Fibroblast of gingiva (primary cell): ENCODE measurements around the gene CENPP.

Experiments used
- DNase-seq: peaks from one replicate; pipeline ENCODE4 v3.0.0-alpha.2; 2011; ENCODE audit warnings: low read depth

The CENPP gene

DNA sequence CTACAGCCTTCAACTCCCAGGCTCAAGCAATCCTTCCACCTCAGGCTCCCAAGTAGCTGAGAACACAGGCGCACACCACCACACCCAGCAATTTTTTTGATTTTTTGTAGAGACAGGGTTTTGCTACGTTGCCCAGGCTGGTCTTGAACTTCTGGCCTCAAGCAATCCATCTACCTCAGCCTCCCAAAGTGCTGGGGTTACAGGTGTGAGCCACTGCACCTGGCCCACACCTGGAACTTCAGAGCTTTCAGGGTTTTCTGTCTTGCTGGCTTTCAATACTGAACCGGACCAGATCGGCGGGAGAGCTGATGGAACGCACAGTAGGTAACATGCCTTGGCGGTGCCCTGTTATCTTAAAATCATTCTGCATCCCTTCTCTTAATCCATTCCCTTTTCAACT lies 313.4 kb downstream of the CENPP start:
- DNase-seq: no peak

DNA sequence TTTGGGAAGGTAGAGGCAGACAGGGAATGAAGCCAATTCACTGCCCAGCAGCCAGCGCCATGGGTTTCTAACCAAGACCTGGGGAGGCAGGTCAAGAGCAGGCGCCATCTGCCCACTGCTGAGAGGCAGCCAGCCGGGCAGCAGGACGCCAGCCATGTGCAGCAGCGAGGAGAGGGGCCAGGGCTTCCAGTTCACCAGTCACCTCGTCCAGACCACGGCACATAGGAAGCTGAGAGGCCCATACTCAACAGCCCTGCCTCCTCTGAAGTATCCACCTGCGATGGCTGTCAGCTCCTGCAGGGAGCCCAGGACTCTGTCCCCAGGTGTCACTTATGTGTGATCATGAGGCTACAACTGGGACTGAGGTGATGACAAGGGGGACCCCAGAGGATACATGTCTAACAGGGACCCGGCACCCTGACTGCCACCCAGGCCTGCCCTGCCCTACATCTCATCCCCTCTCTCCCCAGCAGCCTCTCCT lies 314.1 kb downstream of the CENPP start:
- no peak for DNase-seq

DNA sequence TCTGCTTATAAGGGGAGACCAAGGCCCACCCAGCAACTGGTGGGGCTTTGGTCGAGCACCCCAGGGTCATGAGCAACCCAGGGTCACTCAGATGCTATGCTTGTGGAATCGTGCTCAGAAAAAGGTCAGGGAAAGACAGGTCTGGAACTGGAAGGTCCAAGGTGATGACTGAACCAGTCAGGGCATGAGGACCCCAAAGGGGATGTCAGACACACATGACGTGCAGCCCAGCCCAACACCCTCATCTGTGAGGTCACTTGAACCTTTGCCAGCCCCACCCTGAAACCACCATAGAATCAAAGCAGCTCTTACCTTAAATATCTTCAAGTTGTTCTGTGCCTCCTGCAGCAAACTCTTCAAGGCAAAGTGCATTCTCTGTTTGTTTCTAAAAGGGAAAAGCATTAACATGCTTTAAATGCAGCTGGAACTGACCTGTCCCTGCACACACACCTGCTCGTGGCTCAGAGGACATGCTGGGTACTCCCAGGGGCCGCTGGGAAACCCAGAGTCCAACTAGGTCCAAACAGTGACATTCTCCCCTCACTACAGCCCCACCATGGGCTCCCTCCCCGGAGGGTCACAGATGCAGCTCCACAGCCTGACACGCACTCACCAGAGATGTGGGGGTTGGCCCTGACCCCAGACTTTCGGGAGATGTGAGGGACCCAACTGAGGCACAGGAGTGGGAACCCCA lies 314.8 kb downstream of the CENPP start:
- no peak for DNase-seq

DNA sequence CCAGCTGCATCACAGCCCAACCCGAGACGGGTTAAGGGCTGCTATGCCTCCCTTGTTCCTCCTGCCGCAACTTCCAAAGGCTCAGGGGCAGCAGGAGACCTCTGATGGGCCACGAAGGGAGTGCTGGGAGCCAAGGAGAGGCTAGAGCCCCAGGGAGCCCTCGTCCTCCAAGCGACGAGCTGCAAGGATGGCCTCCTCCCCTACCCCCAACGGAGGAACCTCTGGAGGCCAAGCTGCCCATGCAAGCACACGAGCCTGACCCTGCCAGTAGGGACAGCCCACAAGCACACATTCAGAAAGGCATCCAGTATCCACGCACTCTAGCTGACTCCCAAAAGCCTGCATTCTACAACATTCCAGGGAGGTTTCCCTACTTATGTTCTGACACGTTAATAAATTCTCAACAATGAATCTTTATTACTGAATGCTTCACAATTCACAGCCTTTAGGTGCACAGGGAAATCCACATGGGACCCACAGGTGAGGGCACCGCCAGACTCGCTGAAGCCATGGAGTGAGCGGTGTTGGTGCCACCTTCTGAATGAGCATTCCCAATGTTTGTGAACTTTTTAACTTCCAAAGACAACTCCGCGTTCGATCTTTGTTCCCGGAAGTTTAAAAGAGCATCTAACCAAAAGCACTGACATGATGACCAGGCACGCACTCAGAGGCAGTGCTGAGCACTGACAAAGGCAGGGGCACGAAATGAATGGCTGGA lies 315.5 kb downstream of the CENPP start:
- no peak for DNase-seq

DNA sequence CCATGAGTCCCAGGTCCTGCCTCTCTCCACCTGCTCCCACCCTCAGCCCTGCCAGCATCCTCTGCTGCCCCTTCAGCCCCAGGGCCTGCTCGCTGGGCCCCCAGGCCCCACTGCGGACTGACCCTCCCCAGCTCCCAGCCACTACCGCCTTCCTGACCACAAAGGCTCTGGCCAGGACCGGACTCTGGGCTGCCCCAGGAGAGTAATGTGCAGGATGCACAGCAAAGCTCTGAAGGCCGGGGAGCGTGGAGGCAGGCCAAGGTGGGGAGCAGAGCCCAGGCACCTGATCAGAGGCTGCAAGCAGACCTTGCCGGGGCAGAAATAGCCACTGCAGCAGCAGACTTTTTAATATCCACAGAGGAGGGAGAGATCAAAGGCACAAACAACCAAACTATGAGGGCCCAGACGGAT lies 316.3 kb downstream of the CENPP start:
- DNase-seq: no peak

DNA sequence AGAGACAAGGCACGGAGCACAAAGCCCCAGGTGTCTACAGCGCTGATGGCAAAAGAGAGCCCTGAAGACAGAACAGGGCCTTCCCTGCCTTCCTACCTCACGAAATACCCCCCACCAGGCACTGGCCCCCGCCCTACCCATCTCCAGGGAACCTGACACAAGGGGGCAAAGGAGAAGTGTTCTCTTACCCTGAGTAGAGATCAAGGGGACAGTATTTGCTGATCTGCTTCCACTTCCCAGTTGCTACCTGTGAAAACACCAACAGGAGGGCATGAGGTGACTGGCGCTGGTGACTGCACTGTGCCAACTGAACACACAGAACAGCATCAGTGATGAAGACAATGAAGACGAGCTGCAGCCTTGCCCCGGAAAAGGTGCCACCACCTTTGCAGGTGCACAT lies 316.8 kb downstream of the CENPP start:
- no peak for DNase-seq

DNA sequence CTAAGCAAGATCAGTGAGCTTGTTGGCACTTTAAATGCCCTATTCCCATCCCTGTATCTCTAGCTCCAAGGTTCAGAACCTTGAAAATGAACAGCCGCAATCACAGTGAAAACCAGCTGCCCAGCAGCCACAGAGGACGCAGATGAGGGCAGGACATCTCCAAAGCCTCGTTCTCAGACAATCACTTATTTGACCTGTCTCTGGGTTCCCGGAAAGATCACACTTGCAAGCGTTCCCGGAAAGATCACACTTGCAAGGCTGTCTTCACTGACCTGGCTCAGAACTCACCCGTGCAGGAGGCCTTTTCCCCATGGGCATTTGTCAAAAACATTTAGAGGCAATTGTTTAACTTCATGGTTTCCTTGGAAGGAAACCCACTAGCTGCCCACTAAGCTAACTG lies 318.5 kb downstream of the CENPP start:
- no peak for DNase-seq

DNA sequence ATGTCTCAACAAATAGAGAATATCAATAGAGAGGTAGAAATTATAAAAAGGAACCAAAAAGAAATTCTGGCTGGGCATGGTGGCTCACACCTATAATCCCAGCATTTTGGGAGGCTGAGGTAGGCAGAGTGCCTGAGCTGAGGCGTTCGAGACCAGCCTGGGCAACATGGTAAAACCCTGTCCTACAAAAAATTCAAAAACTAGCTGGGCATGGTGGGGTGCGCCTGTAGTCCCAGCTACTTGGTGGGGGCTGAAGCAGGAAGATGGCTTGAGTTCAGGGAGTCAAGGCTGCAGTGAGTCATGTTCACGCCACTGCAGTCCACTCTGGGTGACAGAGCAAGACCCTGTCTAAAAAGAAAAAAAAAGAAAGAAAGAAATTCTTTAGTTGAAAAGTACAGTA lies 319.3 kb downstream of the CENPP start:
- no peak for DNase-seq

DNA sequence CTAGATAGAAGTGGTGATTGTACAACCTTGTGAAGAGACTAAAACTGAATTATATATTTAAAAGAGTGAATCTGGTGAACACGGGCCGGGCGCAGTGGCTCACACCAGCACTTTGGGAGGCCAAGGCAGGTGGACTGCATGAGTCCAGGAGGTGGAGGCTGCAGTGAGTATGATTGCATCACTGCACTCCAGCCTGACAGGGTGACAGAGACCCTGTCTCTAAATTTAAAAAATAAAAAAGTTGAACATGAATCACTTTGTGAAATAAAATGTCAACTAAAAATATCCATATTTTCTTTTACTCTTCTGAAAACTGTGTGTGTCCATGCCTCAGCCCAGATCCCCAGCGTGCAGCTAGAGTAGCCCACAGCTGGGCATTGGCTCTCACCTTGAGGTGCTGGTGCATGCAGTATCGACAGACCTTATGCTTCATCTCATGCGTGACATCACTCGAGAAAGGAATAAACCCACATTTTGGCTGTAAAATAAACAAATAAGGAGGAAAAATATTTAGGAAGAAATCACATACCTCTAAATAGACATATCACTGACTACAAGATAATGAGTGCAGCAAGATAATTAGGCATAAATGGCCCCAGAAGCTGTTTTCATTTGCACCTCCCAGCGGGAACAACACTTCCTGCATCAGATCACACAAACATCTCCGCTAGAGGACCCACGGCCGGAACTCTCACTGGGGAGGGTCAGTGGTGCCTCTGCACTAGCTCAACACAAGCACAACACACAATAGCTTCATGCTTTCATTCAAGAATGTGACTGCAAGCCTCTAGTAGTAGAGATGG lies 322.1 kb downstream of the CENPP start:
- no peak for DNase-seq

DNA sequence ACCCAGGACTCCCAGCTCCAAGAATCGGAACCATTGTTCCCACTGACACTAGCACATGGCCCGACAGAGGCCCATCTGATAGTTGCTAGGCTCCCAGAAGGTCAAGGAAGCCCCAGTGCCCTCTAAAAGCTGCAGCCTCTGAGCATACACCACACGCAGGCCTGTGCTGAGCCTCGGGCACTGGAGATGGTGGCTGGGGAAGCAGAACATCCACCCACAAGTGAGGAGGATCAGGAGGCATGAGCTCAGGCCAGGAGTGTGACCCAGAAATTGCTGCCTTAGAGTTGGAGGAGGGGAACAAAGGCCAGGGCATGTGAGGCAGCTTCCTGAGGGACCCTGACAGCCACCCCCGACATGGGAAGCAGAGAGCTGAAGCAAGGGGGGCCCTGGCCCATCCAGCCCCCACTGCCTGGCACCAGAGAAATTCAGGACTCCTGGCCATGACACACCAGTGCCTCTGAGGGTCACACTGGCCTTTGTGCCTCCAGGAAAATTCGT lies 322.8 kb downstream of the CENPP start:
- DNase-seq: no peak

DNA sequence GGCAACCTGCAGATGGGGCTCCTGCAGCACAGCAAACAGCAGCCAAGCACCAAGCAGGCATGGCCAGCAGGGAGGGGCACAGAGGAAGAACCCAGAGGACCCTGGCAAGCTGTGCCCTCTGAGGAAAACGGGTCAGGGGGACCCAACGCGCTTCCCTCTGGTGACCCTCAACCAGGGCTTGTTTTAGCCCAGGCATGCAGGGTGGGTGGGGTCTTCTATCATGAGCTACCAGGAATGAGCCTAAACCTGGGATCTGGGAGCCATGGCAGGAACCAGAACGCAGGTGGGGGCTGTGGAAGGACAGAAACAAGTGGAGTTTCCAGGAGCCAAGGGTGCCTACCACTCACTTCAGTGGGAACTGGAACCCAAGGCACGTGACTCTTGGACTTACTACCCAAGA lies 323.3 kb downstream of the CENPP start:
- DNase-seq: no peak

DNA sequence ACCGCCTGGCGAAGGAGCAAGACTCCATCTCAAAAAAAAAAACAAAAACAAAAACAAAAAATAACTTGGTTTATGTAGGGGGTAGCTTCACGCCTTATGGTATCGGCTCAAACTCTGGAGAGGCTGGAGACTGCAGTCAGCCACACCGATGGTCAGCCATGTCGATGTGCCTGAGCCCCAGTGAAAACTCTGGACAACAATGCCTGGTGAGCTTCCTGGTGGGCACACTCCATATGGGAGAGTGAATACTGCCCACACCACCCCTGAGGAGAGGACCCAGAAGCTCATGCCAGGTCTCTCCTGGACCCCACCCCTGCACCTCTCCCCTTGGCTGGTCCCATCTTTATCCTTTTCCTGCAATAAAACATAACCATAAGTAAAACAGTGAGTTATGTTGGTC lies 324.5 kb downstream of the CENPP start:
- DNase-seq: no peak

DNA sequence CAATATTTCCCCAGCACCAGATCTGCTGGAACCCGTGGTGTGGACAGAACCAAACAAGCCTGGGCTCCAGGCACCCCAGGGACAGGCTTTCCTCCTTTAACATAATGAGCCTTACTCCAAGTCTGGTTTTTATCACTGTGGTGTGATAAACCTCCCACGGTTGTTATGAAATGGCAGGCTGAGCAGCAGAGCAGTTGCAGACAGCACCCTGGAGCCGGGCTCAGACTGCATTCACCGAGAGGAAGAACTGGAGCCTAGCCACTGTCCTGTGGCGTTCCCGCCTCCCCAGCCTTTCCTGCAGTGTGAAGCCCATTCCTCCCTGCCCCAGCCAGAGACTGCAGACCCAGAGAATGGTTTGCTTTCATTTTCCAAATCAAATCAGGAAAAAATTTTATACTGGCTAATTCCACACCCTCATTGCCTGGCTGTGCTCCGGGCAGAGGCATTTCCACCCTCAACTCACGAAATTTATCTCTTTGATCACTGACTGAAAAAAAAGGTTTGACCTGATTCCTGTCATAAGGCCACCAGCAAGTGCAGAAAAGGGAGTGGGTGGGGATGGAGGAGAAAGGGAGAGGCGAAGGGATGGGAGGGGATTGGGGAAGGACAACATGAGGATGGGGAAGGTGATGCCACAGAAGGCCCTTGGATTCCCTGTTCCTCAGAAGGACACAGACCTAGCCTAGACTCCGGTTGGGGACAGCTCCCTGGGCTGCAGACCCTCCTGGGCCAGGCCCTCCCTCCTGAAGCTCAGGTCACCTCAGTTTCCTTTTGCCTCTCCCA lies 325.3 kb downstream of the CENPP start:
- DNase-seq: peak; percentile 68

DNA sequence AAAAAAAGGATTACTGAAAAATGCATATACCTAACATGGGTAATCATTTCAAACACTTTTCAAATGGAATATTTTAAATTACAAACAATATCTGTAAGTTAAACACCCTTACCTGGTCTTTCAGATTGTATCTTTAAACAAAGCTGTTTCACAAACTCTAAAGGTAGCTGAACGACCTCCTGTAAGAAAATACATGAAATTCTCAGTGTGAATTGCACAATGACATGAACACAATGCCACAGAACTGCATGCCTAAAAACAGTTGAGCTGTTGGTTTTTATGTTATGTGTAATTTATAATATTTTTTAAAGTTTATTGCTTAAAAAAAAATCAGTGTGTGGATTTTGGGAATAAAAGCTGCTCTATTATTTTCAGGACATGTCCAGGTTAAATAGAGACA lies 326.7 kb downstream of the CENPP start:
- peak; percentile 32 for DNase-seq

DNA sequence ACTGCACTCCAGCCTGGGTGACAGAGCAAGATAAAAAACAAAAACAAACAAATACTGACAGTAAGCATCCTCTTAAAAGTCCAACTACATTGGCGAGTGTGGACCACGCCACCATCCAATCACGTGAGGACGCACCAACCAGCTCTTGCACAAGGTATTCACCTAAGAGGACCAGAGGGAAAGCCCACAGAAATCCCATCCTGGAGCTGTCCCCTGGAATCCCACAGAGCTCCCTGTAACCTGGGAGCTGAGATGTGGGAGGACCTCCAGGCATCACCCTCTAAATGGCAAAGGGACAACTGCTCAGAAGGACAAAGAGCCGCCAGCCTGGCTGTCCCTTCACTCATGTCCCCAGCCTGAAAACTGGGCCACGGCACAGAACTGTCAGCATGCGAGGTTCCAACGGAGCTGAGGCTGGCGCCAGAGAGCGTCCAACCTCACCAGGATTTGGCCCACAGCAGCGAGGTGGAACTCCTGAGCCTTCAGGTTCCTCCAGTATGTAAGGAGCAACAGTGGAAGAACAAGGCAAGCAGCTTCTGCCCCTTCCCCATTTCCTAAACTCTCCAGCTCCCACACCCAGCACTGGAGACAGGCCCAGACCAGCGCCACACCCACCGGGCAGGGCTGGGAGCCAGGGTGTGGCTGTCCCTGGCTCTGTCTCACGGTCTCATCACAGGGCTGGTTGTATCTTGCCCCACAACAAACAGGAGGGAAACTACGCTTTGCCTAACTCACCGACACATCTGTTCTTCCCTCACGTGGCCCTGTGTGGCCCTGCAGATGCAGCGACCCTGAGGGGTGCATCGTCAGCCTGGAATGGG lies 328.9 kb downstream of the CENPP start:
- DNase-seq: peak; percentile 42

DNA sequence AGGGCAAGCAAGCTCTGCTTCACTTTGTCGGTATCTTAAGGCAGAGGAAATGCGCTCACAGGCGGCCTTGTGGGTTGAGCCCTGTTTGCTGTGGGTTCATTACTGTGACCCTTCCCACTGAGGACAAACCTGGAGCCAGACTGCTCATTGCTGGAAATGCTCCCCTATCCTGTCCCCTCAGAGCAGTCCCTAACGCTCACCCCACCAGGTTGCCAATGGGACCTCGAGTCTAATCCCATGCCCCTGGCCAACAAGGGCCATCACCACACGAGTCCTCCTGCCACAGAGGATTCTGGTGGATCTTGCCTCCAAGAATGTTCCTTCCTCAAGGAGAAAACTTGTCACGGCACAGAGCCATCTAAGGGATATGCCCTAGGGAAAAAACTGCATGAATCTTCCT lies 329.6 kb downstream of the CENPP start:
- DNase-seq: no peak

DNA sequence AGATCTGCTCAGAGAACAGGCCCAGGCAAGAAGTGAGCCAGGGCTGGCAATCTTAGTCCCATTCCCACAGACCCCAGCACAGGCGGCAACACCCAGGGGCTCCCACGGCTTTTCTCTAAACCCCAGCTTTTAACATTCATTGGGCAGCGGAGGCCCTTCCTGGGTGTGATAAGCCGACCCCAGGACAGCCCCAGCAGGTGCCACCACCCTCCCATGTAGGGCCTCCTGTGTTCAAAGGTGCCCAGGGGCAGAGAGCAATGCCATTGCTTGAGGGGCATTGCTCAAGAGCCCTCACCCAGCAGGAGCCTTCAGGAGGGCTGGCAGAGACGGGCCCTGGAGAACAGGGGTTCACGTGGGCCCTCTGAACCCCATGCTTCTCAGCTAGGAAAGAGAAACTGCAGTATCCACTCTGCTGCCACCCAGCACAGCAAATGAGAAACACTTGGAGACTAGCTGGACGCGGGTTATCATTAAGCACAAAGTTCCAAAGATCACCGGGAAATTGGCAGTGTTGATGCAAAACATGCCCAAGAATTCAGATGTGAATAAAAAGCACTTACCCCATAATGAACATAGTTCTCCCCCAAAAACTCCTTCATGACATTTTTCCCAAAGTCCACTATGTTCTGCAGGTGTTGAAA lies 330.3 kb downstream of the CENPP start:
- DNase-seq: no peak

DNA sequence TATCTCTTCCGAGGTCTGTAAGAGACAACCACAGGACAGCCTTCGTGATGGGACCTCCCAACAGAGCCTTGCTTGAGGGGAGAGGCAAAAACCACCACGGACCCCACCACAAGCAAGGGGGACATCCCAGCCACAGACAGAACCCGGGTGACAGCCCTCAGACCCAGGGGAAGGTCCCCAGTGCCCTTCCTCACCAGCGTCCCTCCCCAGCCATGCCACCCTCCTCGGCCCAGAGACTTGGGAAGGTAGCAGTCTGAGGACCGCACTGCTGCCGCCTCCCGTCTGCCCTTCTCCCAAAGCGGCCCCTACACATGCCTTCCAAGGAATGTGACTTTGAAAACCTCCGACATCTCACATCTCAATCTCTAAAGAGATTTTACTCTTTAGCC lies 330.8 kb downstream of the CENPP start:
- no peak for DNase-seq

DNA sequence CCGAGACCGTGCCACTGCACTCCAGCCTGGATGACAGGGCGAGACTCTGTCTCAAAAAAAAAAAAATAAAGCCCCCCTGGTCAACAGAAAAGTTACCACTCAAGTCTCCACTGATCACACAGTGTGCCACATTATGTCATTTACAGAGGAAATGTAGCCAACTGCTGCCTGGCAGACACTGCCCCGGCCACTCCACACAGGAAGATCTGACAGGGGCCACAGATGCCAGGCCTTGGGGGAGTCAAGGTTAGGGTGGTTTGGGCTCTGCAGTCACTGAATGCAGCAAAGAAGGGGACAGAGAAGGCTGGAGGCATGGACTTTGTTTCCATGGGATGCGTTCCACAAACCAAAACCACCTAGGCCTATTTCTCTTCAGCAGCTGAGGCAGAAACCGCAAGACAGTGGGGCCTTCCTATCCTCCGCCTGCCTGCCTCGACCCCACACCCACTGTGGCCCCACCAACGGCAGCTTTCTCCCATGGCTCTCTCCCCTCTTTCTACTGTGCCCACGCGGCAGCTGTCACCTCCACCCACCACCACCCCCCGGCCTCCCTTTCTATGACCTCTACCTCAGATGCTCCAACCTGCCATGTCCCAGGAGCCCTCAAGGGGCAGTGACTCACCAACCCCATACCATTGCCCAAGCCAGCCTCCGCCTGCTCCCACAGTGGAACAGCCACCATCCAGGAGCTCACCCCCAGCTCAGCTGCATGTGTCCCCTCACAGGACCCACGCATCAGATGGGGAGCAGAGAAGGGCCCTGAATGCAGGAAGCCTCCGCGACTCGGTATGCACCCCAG lies 331.7 kb downstream of the CENPP start:
- DNase-seq: no peak

DNA sequence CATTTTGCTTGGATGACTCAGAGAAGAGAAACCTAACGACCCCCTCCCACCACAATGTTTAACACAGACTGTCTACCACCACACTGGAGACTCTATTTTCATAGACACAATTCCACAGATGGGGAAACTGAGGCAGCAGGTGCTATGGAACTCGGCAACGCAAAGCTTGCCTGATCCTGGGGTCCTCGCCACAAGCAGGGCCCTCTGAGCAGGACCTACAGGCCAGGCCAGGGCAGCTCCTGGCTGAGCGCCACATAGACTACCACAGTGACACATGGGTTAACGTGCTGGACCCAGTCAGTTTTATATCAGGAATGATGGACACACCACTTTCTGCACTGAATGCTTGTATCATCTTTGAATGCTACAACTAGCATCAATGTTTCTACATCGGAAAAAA lies 332.4 kb downstream of the CENPP start:
- DNase-seq: no peak
